GM18858 (cell line): Measurements from ENCODE around the gene DGCR6.
"Not testable (repeated sequence)": the region's sequence is repeated elsewhere in the genome, so short reads cannot be mapped to it uniquely, and the experiment has no call there.

Source experiments
- ATAC-seq: cut with Tn5 transposase; IDR thresholded peaks from one replicate; pipeline ENCODE4 v1.9.1; 2021; ENCODE audit not compliant: unreplicated experiment

Gene DGCR6

GRCh38 chr22:18905540-18906409 is at the start of gene DGCR6:
Gene DGCR6 (plus strand): TSS chr22:18906320. CDS start chr22:18906375, 55 bp downstream.
- no peak for ATAC-seq

- ATAC-seq, result not testable (repeated sequence)
These were observed 46.8 kb upstream of the DGCR6 start for GRCh38 chr22:18859314-18859713.

DNA sequence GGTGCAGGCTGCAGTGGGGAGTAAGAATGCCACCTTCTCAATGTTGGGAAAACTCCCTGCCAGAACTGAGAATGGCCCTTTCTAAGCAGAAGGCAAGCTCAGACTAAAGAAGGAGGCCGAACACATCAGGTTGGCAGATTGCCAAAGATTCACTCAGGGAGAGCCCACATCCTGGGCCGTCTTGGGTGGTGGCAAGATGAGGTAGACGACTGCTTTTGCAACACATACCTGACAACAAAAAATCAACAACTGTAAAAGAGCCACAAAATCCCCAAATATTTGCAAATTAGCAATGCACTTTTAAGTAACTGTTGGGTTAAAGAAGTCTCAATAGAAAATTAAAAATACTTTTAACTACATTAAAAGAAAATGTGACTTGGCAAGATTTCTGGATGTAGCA is 24.9 kb upstream of the DGCR6 start:
- not testable (repeated sequence) for ATAC-seq

- ATAC-seq, result not testable (repeated sequence)
These were observed 21.7 kb upstream of the DGCR6 start for GRCh38 chr22:18884465-18884864.

DNA sequence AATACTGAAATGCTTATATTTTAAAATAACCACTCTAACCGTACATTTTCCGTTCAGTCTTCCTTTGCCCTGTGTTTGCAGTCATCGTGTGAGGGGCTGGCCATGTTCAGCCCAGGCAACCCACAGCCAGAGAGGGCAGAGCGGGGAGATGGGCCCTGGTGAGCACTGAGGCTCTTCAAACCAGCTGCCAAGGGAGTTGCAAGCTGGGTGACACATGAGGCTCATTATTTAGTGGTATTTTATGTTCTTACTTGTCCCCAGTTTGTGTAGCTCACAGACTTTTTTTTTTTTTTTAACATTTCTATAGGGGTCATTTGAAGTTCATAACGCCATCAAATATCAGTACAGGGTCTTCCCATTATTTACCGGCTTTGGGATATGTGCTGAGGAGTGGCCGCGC is 18.0 kb upstream of the DGCR6 start:
- ATAC-seq, result no peak

- ATAC-seq, result not testable (repeated sequence)
These were observed 15.5 kb upstream of the DGCR6 start for GRCh38 chr22:18890510-18891192.

DNA sequence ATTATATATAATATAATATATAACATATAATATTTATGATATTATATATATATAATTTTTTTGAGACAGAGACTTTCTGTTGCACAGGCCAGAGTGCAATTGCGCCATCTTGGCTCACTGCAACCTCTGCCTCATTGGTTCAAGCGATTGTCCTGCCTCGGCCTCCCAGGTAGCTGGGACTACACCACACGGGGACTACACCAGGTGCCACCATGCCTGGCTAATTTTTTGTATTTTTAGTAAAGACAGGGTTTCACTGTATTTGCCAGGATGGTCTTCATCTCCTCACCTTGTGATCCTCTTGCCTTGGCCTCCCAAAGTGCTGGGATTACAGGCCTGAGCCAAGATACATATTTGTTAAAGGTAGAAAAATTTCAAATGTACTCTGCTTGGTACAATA is 12.3 kb upstream of the DGCR6 start:
- not testable (repeated sequence) for ATAC-seq

- ATAC-seq, result not testable (repeated sequence)
These were observed 10.0 kb upstream of the DGCR6 start for GRCh38 chr22:18896037-18896657.

- ATAC-seq, result not testable (repeated sequence)
These were observed 258 bp downstream of the DGCR6 start for GRCh38 chr22:18906410-18906745.

DNA sequence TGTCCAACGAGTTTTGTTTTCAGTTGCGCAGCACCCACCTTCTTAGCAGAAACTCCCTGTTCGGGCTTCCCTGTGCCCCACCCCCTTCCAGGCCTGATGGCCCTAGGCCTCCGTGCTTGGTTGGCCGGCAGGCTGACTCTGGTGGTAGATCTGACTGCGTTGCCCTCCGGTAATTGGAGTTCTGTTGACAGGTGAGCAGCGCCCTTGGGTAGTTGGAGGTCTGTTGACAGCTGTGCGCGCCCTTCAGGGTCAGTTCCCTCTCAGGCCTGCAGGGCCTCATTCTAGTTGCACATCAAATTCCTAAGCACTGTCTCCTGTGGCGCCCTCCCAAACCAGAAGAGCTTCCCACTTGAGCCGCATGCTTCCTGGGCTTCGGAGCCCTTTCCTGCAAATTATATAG is 776 bp downstream of the DGCR6 start:
- no peak for ATAC-seq

- no peak for ATAC-seq
These were observed 3.4 kb downstream of the DGCR6 start for GRCh38 chr22:18909556-18909955.

DNA sequence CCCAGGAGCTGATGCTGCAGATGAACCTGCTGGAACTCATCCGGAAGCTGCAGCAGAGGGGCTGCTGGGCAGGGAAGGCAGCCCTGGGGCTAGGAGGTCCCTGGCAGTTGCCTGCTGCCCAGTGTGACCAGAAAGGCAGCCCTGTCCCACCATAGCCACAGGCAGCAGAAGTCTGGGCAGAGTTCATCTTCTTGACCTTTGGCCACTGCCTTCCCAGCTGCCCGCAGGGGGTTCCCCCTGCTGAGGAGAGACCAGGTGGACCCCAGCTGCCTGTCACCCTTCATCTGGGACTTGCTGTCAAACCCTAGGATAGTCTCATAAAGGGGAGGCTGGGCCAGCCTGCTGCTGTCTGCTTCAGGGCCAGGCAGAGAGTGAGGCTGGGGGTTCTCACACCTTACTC is 5.4 kb downstream of the DGCR6 start:
- not testable (repeated sequence) for ATAC-seq

- not testable (repeated sequence) for ATAC-seq
These were observed 6.3 kb downstream of the DGCR6 start for GRCh38 chr22:18912264-18912946.

DNA sequence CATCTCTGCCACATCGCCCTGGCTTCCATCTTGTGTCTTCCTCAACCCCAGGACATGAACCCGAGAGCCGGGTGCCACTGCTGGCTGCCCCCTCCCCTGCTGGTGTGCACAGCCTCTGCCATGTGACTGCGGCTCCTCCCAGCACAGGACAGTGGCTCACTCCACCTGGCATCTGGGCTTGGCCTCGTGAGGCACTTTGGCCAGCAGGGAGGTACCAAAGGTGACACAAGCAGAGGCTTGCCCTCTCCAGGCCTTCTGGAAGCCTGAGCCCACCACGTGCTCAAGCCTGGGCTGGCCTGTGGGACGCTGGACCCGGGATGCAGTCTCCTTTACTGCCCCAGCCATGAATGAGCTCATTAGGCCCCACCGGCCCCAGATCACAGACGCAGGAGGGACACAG is 8.4 kb downstream of the DGCR6 start:
- ATAC-seq, result not testable (repeated sequence)

DNA sequence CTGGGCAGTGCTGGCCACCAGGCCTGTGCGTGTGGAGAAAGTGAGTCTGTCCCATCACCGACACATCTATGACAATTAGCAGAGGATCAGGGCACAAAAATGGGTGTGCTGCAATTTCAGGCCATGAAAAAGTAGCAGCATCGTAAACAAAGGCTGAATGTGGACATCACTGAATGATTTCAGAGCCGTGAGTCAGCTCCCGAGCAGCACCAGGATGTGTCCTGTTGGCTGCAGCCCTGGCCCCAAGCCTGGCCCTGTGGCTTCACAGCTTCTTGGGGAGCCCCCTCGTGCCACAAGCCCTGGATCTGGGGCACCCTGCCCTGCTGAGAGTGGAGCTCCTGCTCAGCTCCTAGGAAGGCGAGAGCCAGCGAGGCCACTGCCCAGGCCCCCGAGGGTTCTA is 9.4 kb downstream of the DGCR6 start:
- not testable (repeated sequence) for ATAC-seq

GRCh38 chr22:18917818-18918217 is 11.7 kb downstream of the DGCR6 start:
- not testable (repeated sequence) for ATAC-seq

GRCh38 chr22:18920257-18920902 is 14.3 kb downstream of the DGCR6 start:
- not testable (repeated sequence) for ATAC-seq

- no peak for ATAC-seq
These were observed 19.4 kb downstream of the DGCR6 start for GRCh38 chr22:18925368-18926064.

GRCh38 chr22:18927020-18927419 is 20.9 kb downstream of the DGCR6 start:
- no peak for ATAC-seq

- ATAC-seq, result no peak
These were observed 21.5 kb downstream of the DGCR6 start for GRCh38 chr22:18927573-18927972.
